ENCODE measurements around the gene RPL38. TPM values are rescaled to one million over a fixed set of nuclear protein-coding genes. Genes with fewer than 3 reads are reported as not detected.

The RPL38 gene
- total RNA-seq, 5 donors from 2014 or later (not counting 1 experiment from before 2014, with no cell fraction given) = 1,569 to 1,786 (median 1,717) TPM

- Histone ChIP-seq H3K9me3 (no peaks in the 10 kb centered on the region), H3K4me3 (ENCODE audit: control insufficient read depth in 1 of 2, extremely low read depth in 1 of 2, low read length in 1 of 2) (peak overlapping the region; percentile 7 to 63), H3K27ac (ENCODE audit: low read length) (no peak overlapping the region), H3K36me3 (ENCODE audit: control insufficient read depth in 2 of 2, extremely low read depth in 1 of 2, insufficient read depth in 1 of 2, low read length in 1 of 2) (peaks cover 0 to 6% of the 10 kb centered on the region in 2 donors), H3K27me3 (replicated peaks in 1 of 2; ENCODE audit: control insufficient read depth in 2 of 2, extremely low read depth in 1 of 2, insufficient read depth in 2 of 2, low read length in 1 of 2) (peaks cover 0 to 16% of the 10 kb centered on the region in 2 experiments), H3K4me1 (ENCODE audit: control insufficient read depth in 1 of 2, extremely low read depth in 1 of 2, insufficient read depth in 2 of 2, low read length in 2 of 2) (peaks cover 0 to 63% of the 10 kb centered on the region in 2 experiments)
- Mint-ChIP-seq H3K4me1 (peaks cover 43 to 59% (median 48%) of the 10 kb centered on the region in 3 donors), H3K4me3 (peak overlapping the region; percentile 80 to 95 (median 92)), H3K27ac (peak overlapping the region in 1 of 2 donors; percentile 64), H3K9me3 (no peaks in the 10 kb centered on the region), H3K36me3 (peaks cover 18% of the 10 kb centered on the region), H3K27me3 (no peaks in the 10 kb centered on the region)
- 93% methylated on average over 6 of the region's 16 CpGs for WGBS (ENCODE audit: insufficient coverage)
- POLR2A ChIA-PET = no interaction called here
- DNase-seq (no peak), ATAC-seq (replicated peaks in 1 of 4) (no peak)
- CTCF ChIA-PET = interaction anchor here in 1 of 2 donors (0.6 kb wide), 2 partner anchors 8 to 12 kb away, joined by 3 to 6 read pairs; no protein-coding TSS in a partner anchor
These were observed 11.2 kb downstream of the RPL38 start for GRCh38 chr17:74214484-74215341.

GRCh38 chr17:74215342-74215727 lies 11.9 kb downstream of the RPL38 start:
- H3K9me3 Mint-ChIP-seq = no peaks in the 10 kb centered on the region
- no CpG with 5 or more reads among the region's 6 CpGs for WGBS (ENCODE audit: insufficient coverage)
- DNase-seq (peak in 1 of 35 experiments; percentile 23), ATAC-seq (replicated peaks in 1 of 4) (no peak)
- H3K4me1 Mint-ChIP-seq = peaks cover 41 to 54% (median 43%) of the 10 kb centered on the region in 3 donors
- Histone ChIP-seq H3K4me1 (ENCODE audit: control insufficient read depth in 1 of 2, extremely low read depth in 1 of 2, insufficient read depth in 2 of 2, low read length in 2 of 2) (peaks cover 0 to 58% of the 10 kb centered on the region in 2 experiments), H3K4me3 (ENCODE audit: control insufficient read depth in 1 of 2, extremely low read depth in 1 of 2, low read length in 1 of 2) (no peak overlapping the region), H3K27ac (ENCODE audit: low read length) (no peak overlapping the region), H3K36me3 (ENCODE audit: control insufficient read depth in 2 of 2, extremely low read depth in 1 of 2, insufficient read depth in 1 of 2, low read length in 1 of 2) (peaks cover 0 to under 1% of the 10 kb centered on the region in 2 donors), H3K9me3 (no peaks in the 10 kb centered on the region), H3K27me3 (replicated peaks in 1 of 2; ENCODE audit: control insufficient read depth in 2 of 2, extremely low read depth in 1 of 2, insufficient read depth in 2 of 2, low read length in 1 of 2) (peaks cover 0 to 16% of the 10 kb centered on the region in 2 experiments)
- no peaks in the 10 kb centered on the region for H3K27me3 Mint-ChIP-seq
- peak overlapping the region; percentile 45 to 95 (median 80) for H3K4me3 Mint-ChIP-seq
- POLR2A ChIA-PET = no interaction called here
- H3K36me3 Mint-ChIP-seq = peaks cover 16% of the 10 kb centered on the region
- no peak overlapping the region for H3K27ac Mint-ChIP-seq
- CTCF ChIA-PET = no interaction called here

DNA sequence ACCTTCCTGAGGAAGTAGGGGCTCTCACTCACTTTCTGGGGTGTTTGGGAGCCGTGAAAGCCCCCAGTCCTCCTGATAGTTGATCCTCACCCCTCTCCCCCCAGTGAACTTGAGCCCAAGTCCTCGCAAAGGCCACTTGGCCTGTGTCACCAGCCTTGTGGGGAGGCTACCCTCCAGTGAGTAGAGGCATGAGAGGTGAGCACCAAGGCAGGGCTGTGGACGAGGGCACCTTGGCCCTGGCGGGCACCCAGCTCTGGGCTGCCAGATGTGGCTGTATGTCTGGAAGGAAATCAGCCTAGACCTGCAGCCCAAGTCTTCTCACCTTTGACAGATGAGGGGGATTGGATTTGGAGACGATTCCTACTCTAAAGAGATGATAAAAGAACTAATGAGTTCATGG lies 13.0 kb downstream of the RPL38 start:
- WGBS (ENCODE audit: insufficient coverage) = 90% methylated on average over 2 of the region's 5 CpGs
- DNase-seq = no peak
- H3K4me1 ChIP-seq (ENCODE audit: control insufficient read depth in 1 of 2, extremely low read depth in 1 of 2, insufficient read depth in 2 of 2, low read length in 2 of 2) = peaks cover 0 to 46% of the 10 kb centered on the region in 2 experiments
- Mint-ChIP-seq H3K4me1 (peaks cover 34 to 43% (median 36%) of the 10 kb centered on the region in 3 donors), H3K4me3 (no peak overlapping the region), H3K27ac (no peak overlapping the region), H3K27me3 (no peaks in the 10 kb centered on the region), H3K36me3 (peaks cover 13% of the 10 kb centered on the region), H3K9me3 (no peaks in the 10 kb centered on the region)
- ChIA-PET POLR2A (no interaction called here), CTCF (no interaction called here)
- no peaks in the 10 kb centered on the region for H3K36me3 ChIP-seq (ENCODE audit: control insufficient read depth in 2 of 2, extremely low read depth in 1 of 2, insufficient read depth in 1 of 2, low read length in 1 of 2)
- peaks cover 0 to 16% of the 10 kb centered on the region in 2 experiments for H3K27me3 ChIP-seq (replicated peaks in 1 of 2; ENCODE audit: control insufficient read depth in 2 of 2, extremely low read depth in 1 of 2, insufficient read depth in 2 of 2, low read length in 1 of 2)
- no peak overlapping the region for H3K4me3 ChIP-seq (ENCODE audit: control insufficient read depth in 1 of 2, extremely low read depth in 1 of 2, low read length in 1 of 2)
- H3K9me3 ChIP-seq = no peaks in the 10 kb centered on the region
- H3K27ac ChIP-seq (ENCODE audit: low read length) = no peak overlapping the region
- no peak for ATAC-seq (replicated peaks in 1 of 4)

DNA sequence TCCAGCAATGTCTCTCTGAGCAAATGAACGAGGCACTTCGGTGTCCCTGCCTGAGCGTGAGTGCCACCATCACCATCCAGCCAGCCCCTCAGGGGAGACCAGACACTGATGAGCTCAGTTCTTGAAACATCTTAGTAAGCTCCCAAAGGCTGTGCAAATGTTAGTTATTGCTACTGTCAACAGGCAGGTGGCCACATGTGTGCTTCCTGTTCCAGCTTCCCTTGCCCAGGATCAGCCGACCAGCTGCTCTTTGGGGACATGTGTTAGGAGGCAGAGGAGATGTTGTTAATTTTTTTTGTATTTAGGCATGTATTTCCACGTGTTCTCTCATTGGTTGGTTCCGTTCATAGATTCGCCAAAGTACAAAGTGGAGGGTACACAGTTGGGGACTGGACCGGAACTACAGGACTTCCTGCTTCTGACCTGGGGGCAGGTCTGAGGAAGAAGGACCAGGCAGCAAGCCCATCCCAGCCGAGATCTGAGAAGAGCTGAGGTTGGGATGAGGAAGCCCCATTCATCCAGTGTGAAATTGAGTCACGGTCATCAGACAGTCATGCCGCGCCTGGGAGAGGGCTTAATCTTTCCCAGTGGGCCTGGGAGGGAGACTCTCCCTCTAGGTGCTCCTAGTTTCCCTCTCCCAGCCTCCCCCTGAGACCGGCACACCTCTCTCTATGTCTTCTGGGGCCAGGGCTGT lies 13.7 kb downstream of the RPL38 start:
- H3K4me3 ChIP-seq (ENCODE audit: control insufficient read depth in 1 of 2, extremely low read depth in 1 of 2, low read length in 1 of 2) = no peak overlapping the region
- H3K27me3 Mint-ChIP-seq = no peaks in the 10 kb centered on the region
- H3K4me1 Mint-ChIP-seq = peaks cover 28 to 37% (median 30%) of the 10 kb centered on the region in 3 donors
- H3K36me3 ChIP-seq (ENCODE audit: control insufficient read depth in 2 of 2, extremely low read depth in 1 of 2, insufficient read depth in 1 of 2, low read length in 1 of 2) = peaks cover 0 to 2% of the 10 kb centered on the region in 2 donors
- POLR2A ChIA-PET = no interaction called here
- no peaks in the 10 kb centered on the region for H3K9me3 Mint-ChIP-seq
- WGBS (ENCODE audit: insufficient coverage) = 74% methylated on average over 9 of the region's 13 CpGs
- no peaks in the 10 kb centered on the region for H3K9me3 ChIP-seq
- CTCF ChIA-PET = no interaction called here
- H3K27me3 ChIP-seq (replicated peaks in 1 of 2; ENCODE audit: control insufficient read depth in 2 of 2, extremely low read depth in 1 of 2, insufficient read depth in 2 of 2, low read length in 1 of 2) = peaks cover 0 to 16% of the 10 kb centered on the region in 2 experiments
- peaks cover 13% of the 10 kb centered on the region for H3K36me3 Mint-ChIP-seq
- no peak overlapping the region for H3K27ac Mint-ChIP-seq
- no peak for DNase-seq
- no peak overlapping the region for H3K27ac ChIP-seq (ENCODE audit: low read length)
- H3K4me1 ChIP-seq (ENCODE audit: control insufficient read depth in 1 of 2, extremely low read depth in 1 of 2, insufficient read depth in 2 of 2, low read length in 2 of 2) = peaks cover 0 to 39% of the 10 kb centered on the region in 2 experiments
- ATAC-seq (replicated peaks in 1 of 4) = no peak
- no peak overlapping the region for H3K4me3 Mint-ChIP-seq

- WGBS (ENCODE audit: insufficient coverage) = no CpG with 5 or more reads among the region's 2 CpGs
- Histone ChIP-seq H3K4me1 (ENCODE audit: control insufficient read depth in 1 of 2, extremely low read depth in 1 of 2, insufficient read depth in 2 of 2, low read length in 2 of 2) (peaks cover 0 to 32% of the 10 kb centered on the region in 2 experiments), H3K27me3 (replicated peaks in 1 of 2; ENCODE audit: control insufficient read depth in 2 of 2, extremely low read depth in 1 of 2, insufficient read depth in 2 of 2, low read length in 1 of 2) (peaks cover 0 to 16% of the 10 kb centered on the region in 2 experiments), H3K4me3 (ENCODE audit: control insufficient read depth in 1 of 2, extremely low read depth in 1 of 2, low read length in 1 of 2) (no peak overlapping the region), H3K36me3 (ENCODE audit: control insufficient read depth in 2 of 2, extremely low read depth in 1 of 2, insufficient read depth in 1 of 2, low read length in 1 of 2) (peaks cover 0 to 8% of the 10 kb centered on the region in 2 donors), H3K27ac (ENCODE audit: low read length) (no peak overlapping the region), H3K9me3 (no peaks in the 10 kb centered on the region)
- Mint-ChIP-seq H3K4me1 (peaks cover 21 to 30% (median 22%) of the 10 kb centered on the region in 3 donors), H3K27me3 (no peaks in the 10 kb centered on the region), H3K9me3 (no peaks in the 10 kb centered on the region), H3K27ac (no peak overlapping the region), H3K36me3 (peaks cover 18% of the 10 kb centered on the region), H3K4me3 (no peak overlapping the region)
- no peak for DNase-seq
- ATAC-seq (replicated peaks in 1 of 4) = no peak
- POLR2A ChIA-PET = no interaction called here
- CTCF ChIA-PET = no interaction called here
These were observed 14.4 kb downstream of the RPL38 start for GRCh38 chr17:74217888-74218287.

GRCh38 chr17:74218436-74218835 lies 15.0 kb downstream of the RPL38 start:
- no peak for DNase-seq
- ATAC-seq (replicated peaks in 1 of 4) = no peak
- H3K36me3 Mint-ChIP-seq = peaks cover 18% of the 10 kb centered on the region
- ChIA-PET CTCF (no interaction called here), POLR2A (no interaction called here)
- no peak overlapping the region for H3K27ac Mint-ChIP-seq
- H3K4me1 ChIP-seq (ENCODE audit: control insufficient read depth in 1 of 2, extremely low read depth in 1 of 2, insufficient read depth in 2 of 2, low read length in 2 of 2) = peaks cover 0 to 29% of the 10 kb centered on the region in 2 experiments
- no peaks in the 10 kb centered on the region for H3K9me3 ChIP-seq
- no peak overlapping the region for H3K27ac ChIP-seq (ENCODE audit: low read length)
- H3K36me3 ChIP-seq (ENCODE audit: control insufficient read depth in 2 of 2, extremely low read depth in 1 of 2, insufficient read depth in 1 of 2, low read length in 1 of 2) = peaks cover 0 to 8% of the 10 kb centered on the region in 2 donors
- peaks cover 17 to 26% (median 18%) of the 10 kb centered on the region in 3 donors for H3K4me1 Mint-ChIP-seq
- no peak overlapping the region for H3K4me3 ChIP-seq (ENCODE audit: control insufficient read depth in 1 of 2, extremely low read depth in 1 of 2, low read length in 1 of 2)
- 84% methylated on average over 7 of the region's 8 CpGs for WGBS (ENCODE audit: insufficient coverage)
- no peaks in the 10 kb centered on the region for H3K9me3 Mint-ChIP-seq
- H3K27me3 ChIP-seq (replicated peaks in 1 of 2; ENCODE audit: control insufficient read depth in 2 of 2, extremely low read depth in 1 of 2, insufficient read depth in 2 of 2, low read length in 1 of 2) = peaks cover 0 to 16% of the 10 kb centered on the region in 2 experiments
- H3K27me3 Mint-ChIP-seq = no peaks in the 10 kb centered on the region
- H3K4me3 Mint-ChIP-seq = no peak overlapping the region

All from T-cell (primary cell).